Stimulated activated CD8-positive, alpha-beta memory T cell treated with anti-CD3 and anti-CD28 coated beads, Interleukin-4, amount 100 ng/mL, for 1 hour (primary cell): Measurements from ENCODE around the gene PRSS1.
"Not testable (repeated sequence)": the region's sequence is repeated elsewhere in the genome, so short reads cannot be mapped to it uniquely, and the experiment has no call there.

Source experiments
- DNase-seq, 2 donors: peaks; one replicate each; pipeline ENCODE4 v3.0.0-alpha.2; 2020; ENCODE audit warnings: low read depth in 2 of 2, low spot score in 1 of 2

PRSS1 gene

GRCh38 chr7:142749218-142749993 lies at the start of gene PRSS1:
PRSS1 (plus strand) TSS chr7:142749472; CDS start chr7:142749485, 13 bp downstream.
- DNase-seq = no peak

- not testable (repeated sequence) for DNase-seq
These were observed 48.3 kb upstream of the PRSS1 start for GRCh38 chr7:142700935-142701334.

- no peak for DNase-seq
These were observed 45.5 kb upstream of the PRSS1 start for GRCh38 chr7:142703655-142704305.

DNA sequence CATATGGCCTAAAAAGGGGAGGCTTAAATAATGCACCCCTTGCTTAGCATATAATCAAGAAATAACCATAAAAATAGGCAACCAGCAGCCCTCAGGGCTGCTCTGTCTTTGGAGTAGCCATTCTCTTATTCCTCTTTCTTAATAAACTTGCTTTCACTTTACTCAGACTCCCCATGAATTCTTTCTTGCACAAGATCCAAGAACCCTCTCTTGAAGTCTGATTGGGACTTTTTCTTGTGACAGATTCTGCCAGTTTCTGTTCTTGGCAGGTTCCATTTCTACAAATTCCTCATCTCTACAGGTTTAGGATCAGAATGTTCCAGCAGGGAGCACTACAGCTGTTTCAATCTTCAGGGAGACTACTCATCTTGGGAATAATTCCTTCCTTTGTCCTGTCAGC lies 40.5 kb upstream of the PRSS1 start:
- DNase-seq = not testable (repeated sequence)

DNA sequence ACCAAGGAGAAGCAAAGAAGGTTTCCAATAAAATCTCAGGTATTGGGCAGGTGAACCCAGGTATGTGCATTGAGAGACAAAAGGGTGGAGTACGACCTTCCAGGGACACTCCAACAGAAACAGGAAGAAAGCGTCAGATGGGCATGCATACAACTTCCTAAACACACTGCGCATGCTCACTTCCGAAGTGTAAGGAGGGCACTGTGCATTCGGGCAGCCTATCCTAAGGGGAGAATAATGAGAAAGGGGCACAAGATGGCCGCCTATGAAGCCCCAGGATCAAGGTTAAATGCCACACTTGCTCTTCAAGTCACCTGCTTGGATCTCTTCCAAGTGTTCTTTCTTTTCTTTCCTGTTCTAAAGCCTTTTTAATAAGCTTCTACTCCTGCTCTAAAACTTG lies 39.4 kb upstream of the PRSS1 start:
- no peak for DNase-seq

DNA sequence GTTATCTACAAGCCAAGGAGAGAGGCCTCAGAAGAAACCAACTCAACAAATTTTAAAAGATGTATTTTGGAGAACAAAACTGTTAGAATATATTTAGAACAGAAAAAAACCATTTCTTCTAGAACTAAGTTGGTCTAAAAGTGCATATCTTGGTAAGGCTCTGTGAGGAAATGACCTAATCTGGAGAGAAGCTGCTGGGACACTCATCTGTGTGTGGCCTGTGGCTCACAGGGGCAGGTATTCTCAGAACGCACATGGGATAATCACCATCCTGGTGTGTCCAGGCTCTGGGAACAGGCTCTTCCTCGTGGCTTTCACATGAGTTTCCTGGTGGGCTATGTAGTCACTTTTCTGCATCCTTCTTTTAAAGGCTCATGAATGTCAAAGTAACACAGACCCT lies 38.1 kb upstream of the PRSS1 start:
- no peak for DNase-seq

GRCh38 chr7:142711746-142712616 lies 37.3 kb upstream of the PRSS1 start:
- peak in 1 of 2 donors; percentile 22 for DNase-seq

DNA sequence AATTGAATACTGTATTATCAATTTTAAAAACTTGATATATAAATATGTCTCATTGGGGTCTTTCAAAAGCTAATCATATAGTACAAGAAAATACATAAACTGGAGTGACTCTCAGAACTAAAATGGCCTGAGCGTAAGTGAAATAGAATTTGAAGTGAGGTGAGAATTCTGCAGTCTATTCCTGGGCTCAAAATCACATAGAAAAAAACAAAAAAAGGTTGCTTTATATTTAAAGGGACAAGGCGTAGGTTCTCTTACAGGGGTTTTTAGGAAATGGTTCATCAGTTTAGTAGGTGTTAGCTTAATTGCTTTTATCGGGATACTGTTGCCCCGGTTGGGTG lies 36.7 kb upstream of the PRSS1 start:
- no peak for DNase-seq

DNA sequence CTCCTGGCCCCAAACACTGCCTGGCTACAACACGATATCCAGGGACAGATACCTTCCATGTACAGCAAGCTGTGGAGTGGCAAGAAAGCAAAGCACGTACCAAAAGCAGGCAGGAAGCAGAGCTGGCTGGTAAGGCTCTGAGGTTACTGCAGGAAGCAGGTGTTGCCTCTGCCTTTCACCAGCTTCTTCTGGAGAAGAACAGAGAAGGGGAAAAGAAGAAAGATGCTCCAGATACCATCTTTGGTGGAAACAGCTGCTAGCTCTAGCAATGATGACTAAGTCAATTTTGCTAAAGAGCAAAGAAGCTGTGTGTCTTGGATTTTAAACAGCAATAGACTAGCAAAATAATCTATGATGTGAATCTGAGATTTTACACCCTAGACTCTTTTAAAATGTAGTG lies 34.9 kb upstream of the PRSS1 start:
- peak in 1 of 2 donors; percentile 15 for DNase-seq

DNA sequence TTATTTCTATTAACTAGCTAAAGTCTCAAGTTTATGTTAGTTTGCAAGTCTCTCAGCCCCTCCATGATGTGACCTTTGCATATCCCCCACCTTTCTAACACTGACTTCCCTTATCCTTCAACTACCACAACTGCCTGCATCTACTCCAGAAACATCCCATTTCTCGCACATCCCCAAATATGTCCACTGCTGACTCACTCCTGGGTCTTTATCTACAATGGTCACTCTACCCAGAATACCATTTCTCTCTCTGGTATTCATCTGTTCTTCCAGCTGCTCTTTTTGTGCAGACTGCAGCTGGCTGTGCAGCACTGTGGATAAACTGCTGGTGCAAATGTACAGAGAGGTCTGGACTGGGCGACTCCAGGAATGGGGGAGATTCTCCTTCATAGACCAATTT lies 32.7 kb upstream of the PRSS1 start:
- no peak for DNase-seq

- no peak for DNase-seq
These were observed 31.8 kb upstream of the PRSS1 start for GRCh38 chr7:142717453-142717852.

GRCh38 chr7:142718313-142718712 lies 31.0 kb upstream of the PRSS1 start:
- DNase-seq = no peak

- no peak for DNase-seq
These were observed 29.0 kb upstream of the PRSS1 start for GRCh38 chr7:142720172-142720773.

- DNase-seq = no peak
These were observed 28.3 kb upstream of the PRSS1 start for GRCh38 chr7:142720986-142721385.

DNA sequence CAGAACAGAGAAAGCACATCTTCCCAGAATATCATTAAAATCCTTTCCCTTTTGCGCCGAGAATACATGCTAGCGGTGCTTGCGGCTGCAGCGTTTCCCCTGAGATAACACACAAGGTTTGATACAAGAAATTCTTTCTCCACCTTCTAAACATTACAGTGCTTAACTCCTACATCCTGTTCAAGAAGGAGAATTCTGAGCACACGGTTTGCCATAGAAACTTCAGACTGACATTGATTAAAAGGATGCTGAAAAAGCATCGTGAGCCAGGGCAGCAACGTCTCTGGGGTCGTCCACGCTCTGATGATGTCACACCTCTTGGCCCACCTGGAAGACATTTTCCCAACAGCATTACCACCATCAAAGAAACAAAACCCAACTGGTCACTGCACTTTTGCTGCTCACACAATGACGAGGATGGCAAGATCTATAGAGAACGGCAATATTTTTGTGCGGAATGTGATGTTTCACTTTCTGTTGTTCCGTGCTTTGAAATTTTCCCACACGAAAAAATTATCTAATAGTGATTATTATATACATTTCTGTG lies 27.0 kb upstream of the PRSS1 start:
- no peak for DNase-seq

DNA sequence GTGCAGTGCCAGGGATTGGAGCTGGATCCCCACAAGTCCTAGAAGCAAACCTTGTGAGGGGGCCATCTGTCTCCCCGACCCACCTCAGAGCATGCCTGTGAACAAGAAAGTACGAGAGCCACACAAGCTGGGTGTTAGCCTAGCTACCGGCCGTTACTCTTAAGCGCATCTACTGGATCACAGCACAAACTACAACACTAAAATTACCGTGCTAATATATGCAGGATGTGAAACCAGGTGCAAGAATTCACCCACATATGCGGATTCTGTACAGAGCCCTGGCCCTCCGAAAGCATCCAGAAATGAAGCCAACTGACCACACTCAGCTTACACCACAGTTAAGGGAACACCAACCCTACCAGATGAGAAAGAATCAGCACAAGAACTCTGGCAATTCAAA lies 16.0 kb upstream of the PRSS1 start:
- DNase-seq = no peak

GRCh38 chr7:142739923-142740492 lies 9.3 kb upstream of the PRSS1 start:
- DNase-seq = no peak

GRCh38 chr7:142740786-142741185 lies 8.5 kb upstream of the PRSS1 start:
- no peak for DNase-seq

DNA sequence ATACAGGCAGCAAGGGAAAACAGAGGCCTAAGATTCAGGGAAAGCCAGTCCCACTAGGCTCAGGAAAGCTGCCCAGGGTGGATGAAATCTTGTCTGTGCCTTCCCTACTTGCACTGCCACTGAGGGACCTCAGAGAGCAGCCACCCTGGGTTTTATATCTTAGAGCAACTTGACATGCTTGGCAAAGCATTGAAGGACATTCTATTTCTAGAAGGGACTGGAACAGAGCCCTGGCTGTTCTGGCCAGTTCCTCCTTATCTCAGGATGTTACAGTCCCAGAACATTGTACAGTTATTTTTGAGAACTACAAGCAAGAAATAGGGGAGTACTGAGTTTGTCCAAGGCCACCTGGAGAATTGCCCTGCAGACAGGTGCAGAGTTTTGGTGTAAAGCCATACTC lies 7.3 kb upstream of the PRSS1 start:
- not testable (repeated sequence) for DNase-seq

- no peak for DNase-seq
These were observed 4.1 kb upstream of the PRSS1 start for GRCh38 chr7:142745091-142745635.

DNA sequence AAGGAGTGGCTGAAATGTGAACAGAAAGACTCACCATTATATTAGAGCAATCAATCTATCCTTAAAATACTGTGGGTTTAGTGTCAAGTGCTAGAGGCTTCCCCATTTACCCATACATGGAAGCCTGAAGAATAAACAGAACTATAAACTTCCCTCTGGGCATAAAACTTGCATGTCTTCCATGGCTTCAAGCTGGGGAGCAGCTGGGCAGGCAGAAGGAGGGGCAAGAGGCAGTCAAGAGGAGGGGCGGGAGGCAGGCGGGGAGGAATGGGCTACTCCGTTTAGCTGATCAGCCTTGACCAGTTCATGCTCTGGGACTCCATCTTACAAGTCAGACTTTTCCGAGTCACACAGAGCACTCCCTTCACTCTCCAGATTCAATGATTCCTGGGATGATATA lies 3.5 kb upstream of the PRSS1 start:
- no peak for DNase-seq
